Measurements from ENCODE around the gene ZCCHC17.

DNA sequence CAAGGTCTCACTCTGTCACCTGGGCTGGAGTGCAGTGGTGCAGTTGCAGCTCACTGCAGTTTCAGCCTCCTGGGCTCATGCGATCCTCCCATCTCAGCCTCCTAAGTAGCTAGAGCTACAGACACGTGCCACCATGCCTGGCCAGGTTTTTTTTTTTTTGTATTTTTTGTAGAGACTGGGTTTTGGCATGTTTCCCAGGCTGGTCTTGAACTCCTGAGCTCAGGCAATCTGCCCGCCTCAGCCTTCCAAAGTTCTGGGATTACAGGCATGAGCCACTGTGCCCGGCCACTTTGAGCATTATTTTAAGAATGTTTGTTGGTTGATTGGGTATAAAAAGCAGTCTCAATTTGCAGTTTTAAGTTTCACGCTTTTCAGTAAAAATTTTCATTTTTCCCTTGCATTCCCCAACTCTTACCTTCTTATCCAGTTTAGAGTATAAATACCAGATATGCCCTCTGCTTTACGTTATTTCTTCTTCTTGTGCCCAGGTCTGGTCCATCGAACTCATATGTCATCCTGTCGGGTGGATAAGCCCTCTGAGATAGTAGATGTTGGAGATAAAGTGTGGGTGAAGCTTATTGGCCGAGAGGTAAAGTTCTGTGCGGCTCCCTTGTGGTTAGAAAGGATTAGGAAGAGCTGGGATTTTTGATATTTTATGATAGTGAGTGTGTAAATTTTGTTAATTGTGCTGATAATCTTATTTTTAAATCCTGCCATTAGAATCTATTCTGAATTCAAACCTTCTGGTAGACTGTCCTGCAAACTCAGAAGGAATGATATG lies 40.0 kb downstream of the ZCCHC17 start:
- TF ChIP-seq, protein P1, sequence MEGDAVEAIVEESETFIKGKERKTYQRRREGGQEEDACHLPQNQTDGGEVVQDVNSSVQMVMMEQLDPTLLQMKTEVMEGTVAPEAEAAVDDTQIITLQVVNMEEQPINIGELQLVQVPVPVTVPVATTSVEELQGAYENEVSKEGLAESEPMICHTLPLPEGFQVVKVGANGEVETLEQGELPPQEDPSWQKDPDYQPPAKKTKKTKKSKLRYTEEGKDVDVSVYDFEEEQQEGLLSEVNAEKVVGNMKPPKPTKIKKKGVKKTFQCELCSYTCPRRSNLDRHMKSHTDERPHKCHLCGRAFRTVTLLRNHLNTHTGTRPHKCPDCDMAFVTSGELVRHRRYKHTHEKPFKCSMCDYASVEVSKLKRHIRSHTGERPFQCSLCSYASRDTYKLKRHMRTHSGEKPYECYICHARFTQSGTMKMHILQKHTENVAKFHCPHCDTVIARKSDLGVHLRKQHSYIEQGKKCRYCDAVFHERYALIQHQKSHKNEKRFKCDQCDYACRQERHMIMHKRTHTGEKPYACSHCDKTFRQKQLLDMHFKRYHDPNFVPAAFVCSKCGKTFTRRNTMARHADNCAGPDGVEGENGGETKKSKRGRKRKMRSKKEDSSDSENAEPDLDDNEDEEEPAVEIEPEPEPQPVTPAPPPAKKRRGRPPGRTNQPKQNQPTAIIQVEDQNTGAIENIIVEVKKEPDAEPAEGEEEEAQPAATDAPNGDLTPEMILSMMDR (IDR thresholded peaks at IDR 0.05), result no peak
- TF ChIP-seq POLR2A (IDR thresholded peaks at IDR 0.05), result no peak
